K562 (cell line): ENCODE data around the gene TAF5. TPM values are rescaled to one million over a fixed set of nuclear protein-coding genes. Genes with fewer than 3 reads are reported as not detected.

Experiments used
- REST ChIP-seq, 2 experiments: fragments of 450-650 bp; formaldehyde crosslinking in 1 of 2; IDR thresholded peaks; 2 replicates each; pipeline versions ENCODE4 v1.4.0 to v1.6.1; 2014 to 2020; ENCODE audit warnings: mild to moderate bottlenecking in 2 of 2, borderline replicate concordance in 1 of 2, low read depth in 1 of 2
- ZNF407 ChIP-seq: fragments of 450-650 bp; IDR thresholded peaks from 2 replicates; pipeline ENCODE4 v1.6.1; 2016; ENCODE audit warnings: low read depth
- polyA plus RNA-seq, 8 experiments: library from polyadenylated mRNA; depleted of rRNA in 4 of 8; stranded (reverse) in 5 of 8; unstranded in 3 of 8; fragments of >200 nt; fragmentation: Nextera tagmentation in 2 of 8; fragmentation: Illumina TruSeq in 1 of 8; extraction: Ambion mirVana in 2 of 8; extraction: Trizol in 1 of 8; gene quantifications; 2 replicates each; pipeline versions ENCODE4 v1.2.1 to v1.2.3, GENCODE V29; 2011 to 2014; ENCODE audit warnings: inconsistent platforms in 1 of 8, missing spikeins in 1 of 8
- total RNA-seq, 7 experiments: library from RNA; depleted of rRNA in 6 of 7; stranded (reverse); fragments of >200 nt in 6 of 7; fragmentation: Illumina TruSeq in 2 of 7; extraction: Trizol in 2 of 7; gene quantifications; 2 replicates each; pipeline versions ENCODE4 v1.2.1 to v1.2.3, GENCODE V29; 2011 to 2021; ENCODE audit warnings: low replicate concordance in 1 of 7

Gene TAF5
- total and polyA plus RNA-seq, 9 of the 15 experiments (the other 6 are each of a cell fraction or from before 2014, with no cell fraction given): 4.2 to 11.9 (median 9.3) TPM

GRCh38 chr10:103367379-103367781 is 396 bp upstream of the TAF5 start (continued):
- TF ChIP-seq ZNF407 (peak; percentile 50; the same call in 1 of the 2 replicates), REST (IDR thresholded peaks at IDR 0.05; ENCODE audit: borderline replicate concordance) (no peak), REST (CRISPR knock-in tag; IDR thresholded peaks at IDR 0.05; ENCODE audit: low read depth) (no peak)
